Measurements from ENCODE around the gene CSNK2B. TPM values are rescaled to one million over a fixed set of nuclear protein-coding genes. Genes with fewer than 3 reads are reported as not detected.
"Not testable (repeated sequence)": the region's sequence is repeated elsewhere in the genome, so short reads cannot be mapped to it uniquely, and the experiment has no call there.

Gene CSNK2B
- polyA plus RNA-seq, 2 of the 4 experiments (the other 2 are of a cell fraction) = 41.8 to 141 TPM

- Histone ChIP-seq H3K4me1 (0 out of 3 replicates have a peak, but pooled peaks cover 3% of the 10 kb centered on the region), H3K4me2 (no peak overlapping the region), H3K27ac (no peak overlapping the region), H3K4me3 (no peak overlapping the region), H3K9me3 (no peaks in the 10 kb centered on the region)
- ATAC-seq (no peak), DNase-seq (ENCODE audit: low read depth in 1 of 2, low spot score in 1 of 2) (no peak), FAIRE-seq (no peak)
- WGBS (ENCODE audit: missing lambda C conversion rate) = 78% methylated on average over 9 of the region's 10 CpGs
- POLR2A ChIA-PET = no interaction called here
- TF ChIP-seq USF2 (IDR thresholded peaks at IDR 0.05) = no peak
- CTCF ChIA-PET = no interaction called here
Observed at GRCh38 chr6:31707701-31708100, 41.8 kb downstream of the CSNK2B start.

GRCh38 chr6:31708224-31708623 lies 42.3 kb downstream of the CSNK2B start:
- DNase-seq (ENCODE audit: low read depth in 1 of 2, low spot score in 1 of 2) = no peak
- no peak for FAIRE-seq
- no peak overlapping the region for H3K4me3 ChIP-seq
- POLR2A ChIA-PET = no interaction called here
- 90% methylated on average over 3 of the region's 3 CpGs for WGBS (ENCODE audit: missing lambda C conversion rate)
- no peak overlapping the region for H3K27ac ChIP-seq
- H3K4me2 ChIP-seq = no peak overlapping the region
- no peak for ATAC-seq
- H3K4me1 ChIP-seq = 0 out of 3 replicates have a peak, but pooled peaks cover 3% of the 10 kb centered on the region
- no peaks in the 10 kb centered on the region for H3K9me3 ChIP-seq
- CTCF ChIA-PET = no interaction called here
- TF ChIP-seq HOXA7 (CRISPR knock-in tag; IDR thresholded peaks at IDR 0.05) (no peak), ZFP36 (IDR thresholded peaks at IDR 0.05; ENCODE audit: borderline replicate concordance, partially characterized antibody) (no peak), POLR2AphosphoS2 (conservative IDR thresholded peaks at IDR 0.05; ENCODE audit: low read length) (no peak), CHD2 (IDR thresholded peaks at IDR 0.05; ENCODE audit: low read length, partially characterized antibody) (no peak), HOXB5 (CRISPR knock-in tag; IDR thresholded peaks at IDR 0.05) (no peak), FOSL2 (IDR thresholded peaks at IDR 0.05) (no peak), FOSL2 (CRISPR knock-in tag; IDR thresholded peaks at IDR 0.05) (no peak), CHD4 (IDR thresholded peaks at IDR 0.05; ENCODE audit: borderline replicate concordance) (no peak), HDAC2 (IDR thresholded peaks at IDR 0.05) (no peak), KDM1A (IDR thresholded peaks at IDR 0.05; ENCODE audit: low read depth) (no peak), SREBF2 (IDR thresholded peaks at IDR 0.05) (no peak), TFCP2L1 (CRISPR knock-in tag; IDR thresholded peaks at IDR 0.05) (no peak), CTCF (IDR thresholded peaks at IDR 0.05) (no peak)

GRCh38 chr6:31709157-31709556 lies 43.3 kb downstream of the CSNK2B start:
- POLR2A ChIA-PET; ATAC-seq; H3K9me3 ChIP-seq; CTCF ChIA-PET; H3K4me3 ChIP-seq; H3K4me1 ChIP-seq; FAIRE-seq; H3K4me2 ChIP-seq; DNase-seq (ENCODE audit: low read depth in 1 of 2, low spot score in 1 of 2); H3K27ac ChIP-seq: not testable (repeated sequence)
- WGBS (ENCODE audit: missing lambda C conversion rate) = 74% methylated on average over 7 of the region's 11 CpGs

- Histone ChIP-seq H3K27ac (no peak overlapping the region), H3K4me1 (0 out of 3 replicates have a peak, but pooled peaks cover 3% of the 10 kb centered on the region), H3K9me3 (no peaks in the 10 kb centered on the region), H3K4me3 (no peak overlapping the region), H3K4me2 (no peak overlapping the region)
- FAIRE-seq (no peak), ATAC-seq (no peak), DNase-seq (ENCODE audit: low read depth in 1 of 2, low spot score in 1 of 2) (no peak)
- 80% methylated on average over 3 of the region's 5 CpGs for WGBS (ENCODE audit: missing lambda C conversion rate)
- ChIA-PET POLR2A (no interaction called here), CTCF (interaction anchor here (1.0 to 1.3 kb wide), 2 partner anchors 18 to 59 kb away, joined by 3 to 4 read pairs; partner anchors contain the start of gene DDAH2)
- TF ChIP-seq TFCP2L1 (CRISPR knock-in tag; IDR thresholded peaks at IDR 0.05) (no peak), KDM1A (IDR thresholded peaks at IDR 0.05; ENCODE audit: low read depth) (no peak), RCOR1 (IDR thresholded peaks at IDR 0.05; ENCODE audit: low read depth, low read length) (no peak), HES2 (IDR thresholded peaks at IDR 0.05) (no peak), MAFK (IDR thresholded peaks at IDR 0.05; ENCODE audit: partially characterized antibody) (no peak), RFX5 (IDR thresholded peaks at IDR 0.05) (no peak), NFE2L2 (conservative IDR thresholded peaks at IDR 0.05; ENCODE audit: low read length) (no peak), FOXS1 (CRISPR knock-in tag; IDR thresholded peaks at IDR 0.05) (no peak), CBX2 (IDR thresholded peaks at IDR 0.05; ENCODE audit: borderline replicate concordance, low read depth) (no peak), REST (IDR thresholded peaks at IDR 0.05) (no peak), NR3C1 (IDR thresholded peaks at IDR 0.05) (no peak), ELK1 (IDR thresholded peaks at IDR 0.05; ENCODE audit: low read depth, low read length) (no peak)
Observed at GRCh38 chr6:31710523-31711219, 44.8 kb downstream of the CSNK2B start.
